GM23338 (cell line): Measurements from ENCODE around the gene ABCC9. TPM values are rescaled to one million over a fixed set of nuclear protein-coding genes. Genes with fewer than 3 reads are reported as not detected.
A peak's percentile ranks its signal among the peaks of the same experiment; 100 is the strongest.

Source experiments
- ATAC-seq: fragments of 200-7000 bp; cut with Tn5 transposase; 3 replicates; pipeline ENCODE4 v1.9.1; 2020
- DNase-seq: peaks from one replicate; pipeline ENCODE4 v3.0.0-alpha.2; 2015; ENCODE audit warnings: low spot score
- H2AFZ ChIP-seq: fragments of 200-600 bp; sonication (generic); 2 replicates; pipeline ENCODE4 v1.8.0; 2016; ENCODE audit warnings: antibody characterized with exemption, mild to moderate bottlenecking, moderate library complexity
- H3F3A ChIP-seq: fragments of 200-600 bp; sonication (generic); replicated peaks from 2 replicates; pipeline ENCODE4 v1.8.0; 2017; ENCODE audit warnings: antibody characterized with exemption, mixed run types, low read depth
- H3K27ac ChIP-seq: fragments of 200-600 bp; sonication (generic); 2 replicates; pipeline ENCODE4 v1.6.1; 2016; ENCODE audit warnings: low read depth
- H3K27me3 ChIP-seq: fragments of 200-600 bp; sonication (generic); 2 replicates; pipeline ENCODE4 v1.8.0; 2016; ENCODE audit warnings: mild to moderate bottlenecking, mixed run types, moderate library complexity; ENCODE audit not compliant: insufficient read depth
- H3K36me3 ChIP-seq: fragments of 200-600 bp; sonication (generic); 2 replicates; pipeline ENCODE4 v1.8.0; 2016; ENCODE audit warnings: mild to moderate bottlenecking; ENCODE audit not compliant: insufficient read depth
- H3K4me1 ChIP-seq: fragments of 200-600 bp; sonication (generic); 2 replicates; pipeline ENCODE4 v1.8.0; 2016; ENCODE audit warnings: mild to moderate bottlenecking, moderate library complexity; ENCODE audit not compliant: insufficient read depth
- H3K4me2 ChIP-seq: fragments of 200-600 bp; sonication (generic); 2 replicates; pipeline ENCODE4 v1.7.1; 2017; ENCODE audit warnings: mixed run types
- H3K4me3 ChIP-seq: fragments of 200-600 bp; sonication (generic); 2 replicates; pipeline ENCODE4 v1.6.1; 2016; ENCODE audit warnings: mixed run types
- H3K79me2 ChIP-seq: fragments of 200-600 bp; sonication (generic); replicated peaks from 2 replicates; pipeline ENCODE4 v1.8.0; 2017; ENCODE audit warnings: mild to moderate bottlenecking; ENCODE audit not compliant: insufficient read depth
- H3K9me2 ChIP-seq: fragments of 200-600 bp; sonication (generic); 2 replicates; pipeline ENCODE4 v1.8.0; 2017; ENCODE audit not compliant: insufficient read depth
- H4K20me1 ChIP-seq: fragments of 200-600 bp; sonication (generic); replicated peaks from 2 replicates; pipeline ENCODE4 v1.8.0; 2017; ENCODE audit warnings: mild to moderate bottlenecking; ENCODE audit not compliant: insufficient read depth
- H3K27ac Mint-ChIP-seq: 2 replicates; pipeline ENCODE4 v1.8.0; 2020; ENCODE audit warnings: inconsistent platforms, mild to moderate bottlenecking, moderate library complexity, mixed read lengths
- H3K27me3 Mint-ChIP-seq: 3 replicates; pipeline ENCODE4 v1.8.0; 2022; ENCODE audit warnings: low read depth, mild to moderate bottlenecking, moderate library complexity, mixed read lengths, inconsistent platforms; ENCODE audit not compliant: insufficient read depth, poor library complexity
- H3K36me3 Mint-ChIP-seq: 3 replicates; pipeline ENCODE4 v1.8.0; 2021; ENCODE audit warnings: low read depth, mild to moderate bottlenecking, inconsistent platforms, moderate library complexity, mixed read lengths
- H3K4me1 Mint-ChIP-seq: 3 replicates; pipeline ENCODE4 v1.8.0; 2020; ENCODE audit warnings: mild to moderate bottlenecking, inconsistent platforms, mixed read lengths
- H3K4me3 Mint-ChIP-seq: 3 replicates; pipeline ENCODE4 v1.8.0; 2021; ENCODE audit warnings: moderate library complexity, mild to moderate bottlenecking, inconsistent platforms, mixed read lengths
- H3K9me3 Mint-ChIP-seq: 3 replicates; pipeline ENCODE4 v1.8.0; 2020; ENCODE audit warnings: moderate library complexity, mild to moderate bottlenecking, inconsistent platforms, mixed read lengths
- CREB1 ChIP-seq: fragments of 250-450 bp; sonication (Bioruptor Pico); IDR thresholded peaks from 2 replicates; pipeline ENCODE4 v1.5.0; 2020; ENCODE audit warnings: low read depth, mild to moderate bottlenecking, moderate library complexity
- CTCF ChIP-seq, 2 experiments: fragments of 200-600 bp in 1 of 2; sonication (generic) in 1 of 2; conservative IDR thresholded peaks; 2 replicates each; pipeline versions ENCODE4 v1.5.1 to v1.6.1; 2016 to 2017; ENCODE audit warnings: antibody characterized with exemption in 2 of 2, low read depth in 2 of 2, mild to moderate bottlenecking in 2 of 2, moderate library complexity in 1 of 2
- EZH2 ChIP-seq: fragments of 200-600 bp; sonication (generic); IDR thresholded peaks from one replicate; pipeline ENCODE4 v1.8.0; 2017; ENCODE audit warnings: antibody characterized with exemption, mild to moderate bottlenecking, low read depth; ENCODE audit not compliant: unreplicated experiment
- EZH2phosphoT487 ChIP-seq: fragments of 200-600 bp; sonication (generic); IDR thresholded peaks from one replicate; pipeline ENCODE4 v1.8.1; 2018; ENCODE audit warnings: antibody characterized with exemption; ENCODE audit not compliant: unreplicated experiment
- JUNB ChIP-seq: IDR thresholded peaks from one replicate; pipeline ENCODE4 v1.6.1; 2016; ENCODE audit warnings: antibody characterized with exemption; ENCODE audit not compliant: unreplicated experiment
- NANOG ChIP-seq: IDR thresholded peaks from 2 replicates; pipeline ENCODE4 v1.6.1; 2016; ENCODE audit warnings: antibody characterized with exemption, borderline replicate concordance
- REST ChIP-seq: IDR thresholded peaks from one replicate; pipeline ENCODE4 v1.6.1; 2018; ENCODE audit warnings: antibody characterized with exemption; ENCODE audit not compliant: unreplicated experiment
- ZNF114 ChIP-seq: fragments of 250-450 bp; sonication (Bioruptor Pico); IDR thresholded peaks from 2 replicates; pipeline ENCODE4 v1.5.0; 2020; ENCODE audit warnings: mild to moderate bottlenecking, moderate library complexity
- ZNF331 ChIP-seq: fragments of 250-450 bp; sonication (Bioruptor Pico); IDR thresholded peaks from 2 replicates; pipeline ENCODE4 v1.5.0; 2020; ENCODE audit warnings: low read depth, mild to moderate bottlenecking, moderate library complexity
- ZNF462 ChIP-seq: fragments of 250-450 bp; sonication (Bioruptor Pico); IDR thresholded peaks from 2 replicates; pipeline ENCODE4 v1.5.0; 2020; ENCODE audit warnings: mild to moderate bottlenecking, moderate library complexity
- polyA plus RNA-seq: library from polyadenylated mRNA; unstranded; fragments of >200 nt; fragmentation: Nextera tagmentation; extraction: Ambion mirVana; gene quantifications from 2 replicates; pipeline ENCODE4 v1.2.1, GENCODE V29; 2016
- total RNA-seq: library from RNA; depleted of rRNA; stranded (reverse); fragments of >200 nt; shearing (Covaris generic); gene quantifications from 2 replicates; pipeline ENCODE4 v1.2.3, GENCODE V29; 2014

The ABCC9 gene
- total and polyA plus RNA-seq, 2 experiments from 2014 or later: not detected

DNA sequence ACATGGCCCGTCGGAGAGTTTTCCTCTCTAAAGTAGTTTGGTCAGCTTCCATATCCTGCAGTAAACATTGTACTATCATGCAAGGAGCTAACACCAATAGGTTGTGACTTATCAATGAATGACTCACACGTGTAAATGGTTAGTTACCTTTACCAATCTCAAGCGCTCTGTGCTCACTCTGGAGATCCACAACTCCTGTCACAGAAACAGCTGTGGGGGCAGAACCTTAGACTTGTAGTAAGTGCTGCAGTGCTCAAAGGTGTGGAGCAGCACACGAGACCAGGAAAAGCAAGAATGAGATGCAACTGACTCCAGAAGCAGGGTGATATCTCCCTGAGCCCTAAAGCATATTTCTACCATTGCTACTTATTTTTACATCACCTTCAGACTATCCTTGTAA lies 93.0 kb downstream of the ABCC9 start (continued):
- no peak for TF ChIP-seq ZNF462 (CRISPR knock-in tag)
- TF ChIP-seq ZNF114 (CRISPR knock-in tag): no peak
- TF ChIP-seq NANOG: no peak

DNA sequence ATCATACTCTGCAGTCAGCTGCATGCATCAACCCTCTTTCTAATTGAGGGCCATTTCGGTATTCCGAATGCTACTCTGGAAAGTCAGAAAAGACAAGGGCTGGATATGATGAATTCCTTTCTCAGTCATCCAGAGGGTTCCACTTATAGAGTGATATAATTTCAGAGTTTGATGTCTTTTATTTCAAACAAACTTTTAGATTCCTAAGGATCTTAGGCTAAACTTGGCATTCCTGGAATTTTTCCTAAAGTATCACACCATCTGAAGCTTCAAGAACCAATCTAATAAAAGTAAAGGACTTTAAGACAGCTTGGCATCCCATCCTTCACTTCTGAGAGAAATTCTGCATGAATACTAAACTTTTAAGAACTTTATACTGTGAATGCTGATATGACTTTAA lies 97.4 kb downstream of the ABCC9 start:
- ATAC-seq (no peak), DNase-seq (peak; percentile 4)
- Histone ChIP-seq H3K27ac (no peak overlapping the region), H3K4me1 (no peaks in the 10 kb centered on the region), H3K79me2 (no peaks in the 10 kb centered on the region), H3K4me3 (no peak overlapping the region), H3K36me3 (no peaks in the 10 kb centered on the region), H3K27me3 (no peaks in the 10 kb centered on the region), H4K20me1 (no peaks in the 10 kb centered on the region), H2AFZ (no peak overlapping the region), H3F3A (no peaks in the 10 kb centered on the region), H3K9me2 (no peaks in the 10 kb centered on the region), H3K4me2 (no peak overlapping the region)
- Mint-ChIP-seq H3K27ac (no peak overlapping the region), H3K4me1 (no peaks in the 10 kb centered on the region), H3K4me3 (no peak overlapping the region), H3K36me3 (no peaks in the 10 kb centered on the region), H3K27me3 (no peaks in the 10 kb centered on the region), H3K9me3 (no peaks in the 10 kb centered on the region)
- no peak for TF ChIP-seq JUNB
- TF ChIP-seq EZH2phosphoT487: no peak
- TF ChIP-seq EZH2: no peak
- no peak for TF ChIP-seq CTCF (conservative IDR thresholded peaks at IDR 0.05; ENCODE audit: low read depth in 2 of 2)
- no peak for TF ChIP-seq CREB1
- no peak for TF ChIP-seq REST
- no peak for TF ChIP-seq NANOG
- TF ChIP-seq ZNF114 (CRISPR knock-in tag): no peak
- TF ChIP-seq ZNF331: no peak
